ENCODE measurements around the gene RXRA. TPM values are rescaled to one million over a fixed set of nuclear protein-coding genes. Genes with fewer than 3 reads are reported as not detected.

Gene RXRA
- total RNA-seq, 1 experiment from 2014 or later = 29.9 TPM

GRCh38 chr9:134367791-134368490 lies 41.7 kb downstream of the RXRA start:
- H4K20me1 ChIP-seq (ENCODE audit: control insufficient read depth, insufficient read depth, insufficient read length) = no peaks in the 10 kb centered on the region
- TF ChIP-seq CTCF (conservative IDR thresholded peaks at IDR 0.05) = no peak

More at GRCh38 chr9:134367791-134368490, 41.7 kb downstream of the RXRA start:
- Mint-ChIP-seq H3K36me3 (ENCODE audit: insufficient read depth in 1 of 3, low read depth in 3 of 3) (no peaks in the 10 kb centered on the region), H3K27me3 (ENCODE audit: low read depth) (no peaks in the 10 kb centered on the region), H3K4me3 (no peak overlapping the region), H3K9me3 (no peaks in the 10 kb centered on the region), H3K4me1 (peaks cover 0 to 12% of the 10 kb centered on the region in 2 experiments; a peak in 2 of 4 replicates), H3K27ac (peak overlapping the region in 2 of 3 experiments; percentile 53 to 56; a peak in 2 of 7 replicates)
- H3K79me2 ChIP-seq (ENCODE audit: insufficient read depth, low read length) = peaks cover 3% of the 10 kb centered on the region; the same call in 1 of the 2 replicates
- no peaks in the 10 kb centered on the region for H3K79me1 ChIP-seq (ENCODE audit: insufficient read depth, low read depth, low read length, poor library complexity, severe bottlenecking)
- H2AFZ ChIP-seq (ENCODE audit: low read length) = no peak overlapping the region
- H3K18ac ChIP-seq (ENCODE audit: insufficient read length, low read depth, low read length) = no peak overlapping the region
- no peak overlapping the region for H3T11ph ChIP-seq (ENCODE audit: low read length)
- H3K4me2 ChIP-seq (ENCODE audit: insufficient read depth, insufficient read length, low read length) = no peak overlapping the region
- no peak overlapping the region for H2BK5ac ChIP-seq (ENCODE audit: insufficient read length, low read length)
- H3K4ac ChIP-seq (ENCODE audit: low read depth, low read length) = no peak overlapping the region
- no peak overlapping the region for H4K8ac ChIP-seq (replicated peaks; ENCODE audit: insufficient read length, low read depth, low read length)
- no peaks in the 10 kb centered on the region for H3K23me2 ChIP-seq (ENCODE audit: insufficient read length, low read depth, low read length, poor library complexity, severe bottlenecking)
- no peaks in the 10 kb centered on the region for H3K9me3 ChIP-seq (ENCODE audit: control insufficient read depth, low read depth, low read length)
- no peak overlapping the region for H2BK120ac ChIP-seq (ENCODE audit: low read depth, low read length, poor library complexity, severe bottlenecking)
- H2BK12ac ChIP-seq (ENCODE audit: insufficient read length, low read depth, low read length) = no peak overlapping the region
- no peak overlapping the region for H4K5ac ChIP-seq (ENCODE audit: insufficient read length, low read depth, low read length)
- no peak overlapping the region for H3K56ac ChIP-seq (ENCODE audit: insufficient read length, low read depth, low read length)
- H3K9ac ChIP-seq (ENCODE audit: extremely low read depth, insufficient read length, low read length) = no peak overlapping the region
- DNase-seq = no peak
- no peak overlapping the region for H2BK15ac ChIP-seq (ENCODE audit: low read depth, low read length)
- no peak overlapping the region for H3K23ac ChIP-seq (ENCODE audit: insufficient read length, low read depth, low read length)
- no peak overlapping the region for H2BK20ac ChIP-seq (ENCODE audit: low read depth, low read length, poor library complexity, severe bottlenecking)
- no peak overlapping the region for H2AK5ac ChIP-seq (ENCODE audit: insufficient read length, low read length)
- H3K4me1 ChIP-seq (ENCODE audit: insufficient read depth, low read length) = no peaks in the 10 kb centered on the region
- no peaks in the 10 kb centered on the region for H3K27me3 ChIP-seq (ENCODE audit: insufficient read depth, low read length)
- no peak overlapping the region for H3K27ac ChIP-seq (ENCODE audit: insufficient read length, low read depth, low read length)
- no CpG with 5 or more reads among the region's 19 CpGs for WGBS (ENCODE audit: extremely low coverage, insufficient read length, low lambda C conversion rate)
- no peak overlapping the region; the same call in 1 of the 2 replicates for H3K14ac ChIP-seq (ENCODE audit: insufficient read depth, low read length)
- no peak overlapping the region for H4K91ac ChIP-seq (ENCODE audit: insufficient read length, low read depth, low read length)
